GM21576 (cell line): Measurements from ENCODE around the gene TACSTD2.
A peak's percentile ranks its signal among the peaks of the same experiment; 100 is the strongest.
"Not testable (repeated sequence)": the region's sequence is repeated elsewhere in the genome, so short reads cannot be mapped to it uniquely, and the experiment has no call there.

Source experiments
- ATAC-seq: cut with Tn5 transposase; IDR thresholded peaks from one replicate; pipeline ENCODE4 v1.9.1; 2021; ENCODE audit warnings: mild to moderate bottlenecking, moderate library complexity; ENCODE audit not compliant: unreplicated experiment

The TACSTD2 gene

DNA sequence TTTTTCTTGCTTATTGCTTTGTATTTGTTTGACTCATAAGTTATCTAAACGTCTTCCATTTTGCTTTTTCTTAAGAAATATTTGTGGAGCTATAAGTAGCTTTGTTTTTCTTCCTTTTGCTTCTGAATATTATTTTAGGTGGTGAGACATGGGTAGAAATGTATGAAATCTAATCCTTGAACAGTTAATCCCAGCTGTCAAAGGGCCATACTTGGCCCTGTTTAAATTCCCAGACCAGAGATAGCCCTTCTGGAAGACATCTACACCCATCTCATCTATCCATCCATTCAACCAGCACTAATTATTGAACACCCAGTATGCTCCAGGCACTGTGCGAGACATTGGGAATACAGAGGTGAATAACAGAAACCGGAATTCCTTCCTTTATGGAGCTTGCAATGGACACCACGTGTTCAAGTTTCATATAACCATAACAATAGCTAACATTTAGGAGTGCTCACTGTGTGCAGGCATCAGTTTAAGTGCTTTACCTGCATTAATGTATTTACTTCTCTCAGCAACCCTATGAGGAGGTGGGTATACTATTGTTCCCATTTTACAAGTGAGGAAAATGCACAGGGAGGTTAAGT is 8.7 kb downstream of the TACSTD2 start:
- ATAC-seq: no peak

DNA sequence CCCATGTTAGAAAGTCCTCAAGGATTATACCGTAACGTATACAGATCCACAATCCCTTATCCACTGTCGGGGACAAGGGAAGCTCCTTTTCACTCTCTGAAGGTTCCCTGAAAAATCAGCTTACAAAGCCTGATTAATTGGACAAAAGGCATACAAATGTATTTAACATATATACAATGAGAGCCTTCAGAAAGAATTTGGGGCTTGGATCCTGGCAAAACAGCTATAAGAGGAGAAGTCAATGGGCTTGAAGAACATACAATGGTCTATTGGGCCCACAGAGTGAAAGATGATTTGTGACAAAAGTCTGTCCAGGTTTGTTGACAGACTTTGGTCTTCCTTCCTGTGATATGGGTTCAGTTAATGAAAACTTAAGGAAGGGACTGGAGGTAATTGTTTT is 10.7 kb downstream of the TACSTD2 start:
- no peak for ATAC-seq

DNA sequence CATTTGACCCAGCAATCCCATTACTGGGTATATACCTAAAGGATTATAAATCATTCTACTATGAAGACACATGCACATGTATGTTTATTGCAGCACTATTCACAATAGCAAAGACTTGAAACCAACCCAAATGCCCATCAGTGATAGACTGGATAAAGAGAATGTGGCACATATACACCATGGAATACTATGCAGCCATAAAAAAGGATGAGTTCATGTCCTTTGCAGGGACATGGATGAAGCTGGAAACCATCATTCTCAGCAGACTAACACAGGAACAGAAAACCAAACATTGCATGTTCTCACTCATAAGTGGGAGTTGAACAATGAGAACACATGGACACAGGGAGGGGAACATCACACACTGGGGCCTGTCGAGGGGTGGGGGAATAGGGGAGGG is 13.3 kb downstream of the TACSTD2 start:
- ATAC-seq: not testable (repeated sequence)

DNA sequence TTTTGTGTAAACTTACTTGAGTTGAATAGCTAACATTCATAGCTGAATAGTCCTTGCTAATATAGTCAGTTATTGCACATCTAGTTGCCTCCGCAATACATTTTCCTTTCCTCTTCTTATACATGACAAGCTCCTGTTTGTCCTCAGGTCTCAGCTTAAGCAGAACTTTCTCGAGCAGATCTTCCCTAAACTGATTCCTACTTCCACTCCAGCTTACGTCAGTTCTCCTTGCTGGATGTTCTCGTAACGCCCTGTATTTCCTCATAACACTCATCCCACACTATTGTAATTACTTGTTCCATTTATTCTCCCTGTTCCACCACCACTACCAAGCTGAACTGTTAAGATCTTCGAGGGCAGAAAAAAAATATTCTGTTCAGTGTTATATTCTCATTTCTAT is 15.4 kb downstream of the TACSTD2 start:
- no peak for ATAC-seq

DNA sequence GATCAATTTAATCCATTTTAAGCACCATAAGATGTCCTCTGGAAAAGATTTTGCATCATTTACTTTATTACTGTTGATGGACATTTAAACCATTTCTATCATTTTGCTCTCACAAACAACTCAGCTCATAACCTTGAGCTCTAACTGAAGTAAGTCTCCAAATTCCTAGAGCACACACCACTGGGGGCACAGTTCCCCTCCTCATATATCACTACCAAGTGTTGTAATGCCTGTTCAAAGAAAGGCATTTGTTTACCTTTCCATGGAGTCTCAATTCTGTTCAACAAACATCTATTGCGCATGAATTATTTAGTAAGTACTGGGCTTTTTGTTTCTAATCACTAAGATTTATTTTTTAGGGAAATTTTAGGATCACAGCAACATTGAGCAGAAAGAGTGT is 21.7 kb downstream of the TACSTD2 start:
- ATAC-seq: no peak

DNA sequence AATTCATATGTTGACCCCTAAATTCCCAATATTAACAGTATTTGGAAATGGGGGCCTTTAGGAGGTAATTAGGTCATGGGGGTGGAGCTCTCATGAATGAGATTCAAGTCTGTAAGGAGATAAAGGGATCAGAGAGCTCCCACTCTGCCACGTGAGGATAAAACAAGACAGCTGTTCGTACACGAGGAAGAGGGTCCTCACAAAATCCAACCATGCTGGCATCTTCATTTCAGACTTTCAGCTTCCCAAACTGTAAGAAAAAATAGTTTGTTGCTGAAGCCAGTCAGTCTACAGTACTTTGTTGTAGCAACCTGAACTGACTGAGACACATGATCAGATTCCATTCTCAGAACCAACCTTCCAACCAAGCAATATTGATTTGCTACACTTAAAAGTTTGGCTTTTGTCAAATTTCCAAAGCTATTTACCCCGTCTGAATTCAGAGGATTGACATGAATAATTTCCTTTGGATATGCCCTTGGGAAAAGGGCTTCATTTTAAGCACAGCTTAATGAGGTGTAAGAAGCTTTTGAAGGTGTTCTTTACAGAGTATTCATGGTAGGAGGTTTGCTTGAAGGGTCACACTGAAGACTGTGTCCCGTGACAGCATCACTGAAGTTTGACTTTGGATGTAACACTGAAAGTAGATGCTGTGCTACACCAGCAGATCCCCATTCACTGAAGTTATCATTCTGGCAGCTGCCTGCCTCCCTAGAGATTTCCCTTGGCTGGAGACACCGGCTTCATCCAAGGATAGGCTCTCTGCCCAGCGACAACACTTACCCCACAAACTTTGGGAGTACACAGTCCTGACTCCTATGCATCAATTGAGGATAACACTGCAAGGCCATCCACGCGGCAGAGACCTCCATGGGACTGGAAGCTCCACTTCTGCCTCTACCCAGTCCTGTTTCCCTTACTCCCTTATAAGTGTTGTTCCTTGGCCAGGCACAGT is 25.6 kb downstream of the TACSTD2 start:
- no peak for ATAC-seq

DNA sequence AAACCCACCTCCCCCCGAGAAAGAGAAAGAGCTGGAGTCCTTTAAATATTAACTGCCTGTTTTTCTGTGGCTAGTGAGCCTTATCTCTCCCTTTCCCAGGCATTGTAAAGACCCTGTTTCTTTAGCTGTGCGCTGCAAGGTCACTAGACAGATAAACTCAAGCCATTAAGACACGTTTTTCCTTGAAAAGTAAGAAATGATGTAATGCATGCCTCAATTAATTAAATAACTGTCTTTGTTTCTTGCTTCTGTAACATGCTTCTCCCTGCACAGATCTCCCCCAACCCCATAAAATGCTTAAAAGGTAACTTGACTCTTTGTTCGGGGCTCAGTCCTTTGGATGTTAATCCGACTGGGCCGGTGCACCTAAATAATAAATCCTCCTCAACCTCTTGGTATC is 27.8 kb downstream of the TACSTD2 start:
- not testable (repeated sequence) for ATAC-seq

DNA sequence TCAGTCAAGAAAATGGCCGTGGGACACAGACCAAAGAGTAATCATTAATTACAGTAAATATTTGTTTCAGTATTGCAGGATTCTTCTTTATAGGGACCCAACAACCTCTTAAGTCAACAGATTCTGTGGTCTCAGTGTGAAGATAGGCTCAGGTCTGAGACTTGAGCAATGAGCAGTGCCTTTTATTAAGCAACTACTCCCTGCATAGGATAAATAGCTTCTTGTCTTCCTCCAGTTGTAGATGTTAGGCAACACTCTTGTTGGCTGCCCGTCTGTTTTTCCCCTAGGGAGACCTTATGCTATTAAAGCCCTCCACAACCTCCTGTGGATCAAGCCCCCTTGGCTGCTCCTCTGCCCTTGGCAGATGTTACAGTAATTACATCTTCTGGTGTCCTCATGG is 28.7 kb downstream of the TACSTD2 start:
- ATAC-seq: no peak

DNA sequence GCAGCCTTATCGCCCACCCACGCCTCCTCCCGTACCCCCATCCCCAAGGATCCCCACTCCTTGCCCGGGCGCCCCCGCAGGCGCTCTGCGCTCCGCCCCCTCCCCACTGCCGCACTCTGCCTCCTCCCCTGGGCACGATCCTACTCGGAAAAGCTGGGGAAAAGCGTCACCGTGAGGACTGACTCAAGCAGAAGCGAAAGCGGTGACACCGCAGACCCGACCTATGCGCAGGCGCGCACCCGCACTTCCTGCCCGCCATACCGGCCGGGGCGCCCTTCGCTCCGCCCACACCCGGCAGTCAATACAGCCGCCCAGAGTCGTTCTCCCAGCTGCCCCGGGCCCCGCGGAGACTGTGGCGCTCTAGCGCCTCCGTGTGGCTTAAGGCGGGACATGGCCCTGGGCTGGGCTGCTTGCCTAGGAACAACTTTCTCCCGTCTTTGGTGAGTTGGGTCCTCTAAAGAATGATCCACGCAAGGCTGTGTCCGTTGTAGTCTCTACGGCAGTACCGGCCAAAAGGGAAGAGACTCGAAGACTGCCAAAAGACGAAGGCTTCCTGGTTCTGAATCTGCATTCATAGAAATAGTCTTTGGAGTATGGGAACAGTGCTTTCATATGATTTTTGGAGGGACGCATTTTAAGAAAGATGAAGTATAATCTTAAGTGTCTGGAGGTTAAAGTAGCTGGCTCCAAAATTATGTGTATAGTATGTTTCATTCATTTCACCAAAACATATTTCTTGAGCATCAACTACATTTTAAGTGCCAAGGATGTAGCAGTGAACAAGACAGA is 30.3 kb downstream of the TACSTD2 start, which contains the start of gene OMA1:
Gene OMA1, minus strand, starts transcription at position 207 of the 789 bp plus-strand sequence. CDS start 7,432 bp downstream, outside the sequence.
- ATAC-seq: peak; percentile 97

DNA sequence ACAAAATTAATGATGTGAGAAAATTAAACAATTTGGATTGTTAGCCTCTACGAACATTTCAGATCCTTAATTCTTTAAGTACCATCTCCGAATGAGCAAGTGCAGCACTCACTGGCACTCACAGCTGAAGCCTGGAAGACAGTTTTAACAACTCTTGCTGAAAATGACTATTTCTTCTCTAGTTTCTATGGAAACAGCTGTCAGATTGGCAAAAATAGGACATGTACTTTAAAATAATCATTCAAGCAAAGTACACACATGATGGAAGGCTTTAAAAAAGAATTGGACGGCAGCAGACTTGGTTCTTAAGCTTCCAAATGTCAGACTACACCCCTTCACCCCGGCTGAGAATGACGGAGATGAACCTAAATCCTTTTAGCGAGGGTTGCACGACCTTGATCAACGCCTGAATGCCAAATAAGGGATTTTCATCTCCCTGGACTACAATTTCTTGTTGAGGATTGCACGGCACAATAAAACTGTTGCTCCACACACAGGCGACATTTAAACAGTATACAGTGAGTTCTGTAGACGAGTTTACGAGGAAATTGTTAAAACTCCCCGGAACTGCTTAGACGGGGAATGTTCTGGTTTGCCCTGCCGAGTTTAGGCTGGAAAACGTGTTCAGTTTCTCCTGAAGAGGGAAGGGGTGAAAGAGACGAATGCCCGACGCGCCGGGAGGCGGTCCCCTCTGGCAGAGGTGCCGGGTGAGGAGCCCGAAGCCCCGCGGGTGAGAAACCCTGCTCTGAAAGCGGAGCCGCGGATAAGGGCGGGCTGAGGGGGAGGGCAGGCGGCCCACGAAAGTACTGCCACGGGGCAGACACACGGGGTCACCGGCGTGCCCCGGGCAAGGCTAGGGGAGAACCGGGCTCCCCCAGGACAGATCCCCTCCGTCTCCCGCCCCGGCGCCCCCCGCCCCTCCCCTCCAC is 31.2 kb downstream of the TACSTD2 start:
- peak; percentile 72 for ATAC-seq

DNA sequence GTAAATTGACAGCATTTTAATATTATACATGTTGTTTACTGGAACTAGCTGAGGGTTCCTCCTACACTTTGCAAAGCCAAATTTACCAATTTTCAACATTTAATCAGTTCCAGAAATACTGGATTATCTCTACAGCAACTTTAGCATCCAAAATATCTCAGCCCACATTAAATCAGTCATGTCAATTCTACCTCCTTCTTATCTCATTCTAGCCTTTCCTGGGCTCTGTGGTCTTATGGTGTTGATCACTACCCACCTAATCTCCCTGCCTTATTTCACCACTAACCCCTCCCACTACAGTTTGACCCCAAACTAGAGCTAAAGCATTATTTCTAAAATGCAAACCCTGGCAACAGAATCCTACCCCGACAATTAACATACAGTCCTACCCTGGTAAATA is 33.8 kb downstream of the TACSTD2 start:
- ATAC-seq: no peak

DNA sequence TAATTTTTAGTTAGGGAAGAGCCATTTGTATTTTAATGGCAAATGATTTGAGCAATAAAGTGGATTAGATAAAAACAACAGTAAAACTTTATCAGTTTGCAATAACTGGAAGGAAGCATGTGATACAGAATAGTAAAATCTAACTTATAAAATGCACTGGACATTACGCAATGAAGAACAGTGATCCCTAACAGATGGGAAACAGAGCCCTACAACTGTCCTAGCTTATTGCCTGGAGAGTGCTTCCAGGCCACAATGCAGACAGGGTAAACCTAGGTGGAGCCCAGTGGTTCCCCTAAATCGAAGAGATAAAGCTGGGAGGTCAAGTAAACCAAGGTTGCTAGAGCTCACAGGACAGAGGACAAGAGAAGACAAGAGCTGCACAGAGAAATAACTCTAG is 37.5 kb downstream of the TACSTD2 start:
- ATAC-seq: no peak

DNA sequence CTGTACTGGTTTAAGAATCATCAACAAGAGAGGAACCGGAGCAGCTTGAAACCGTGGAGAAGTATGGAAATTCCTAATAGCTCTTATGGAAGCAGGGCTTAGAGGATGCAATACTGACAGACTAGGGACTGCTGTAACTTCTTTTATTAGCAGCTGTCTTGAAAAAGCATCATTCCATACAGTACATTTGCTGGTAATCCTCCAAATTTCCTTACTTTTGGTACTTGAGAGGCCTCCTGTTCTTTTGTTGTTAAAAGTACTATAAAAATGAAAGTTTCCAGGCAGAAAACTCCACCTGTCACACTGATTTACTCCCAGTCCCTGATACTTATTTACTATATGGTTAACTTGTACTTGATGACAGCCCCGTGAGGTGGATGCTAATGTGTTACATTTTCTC is 38.2 kb downstream of the TACSTD2 start:
- ATAC-seq: no peak

DNA sequence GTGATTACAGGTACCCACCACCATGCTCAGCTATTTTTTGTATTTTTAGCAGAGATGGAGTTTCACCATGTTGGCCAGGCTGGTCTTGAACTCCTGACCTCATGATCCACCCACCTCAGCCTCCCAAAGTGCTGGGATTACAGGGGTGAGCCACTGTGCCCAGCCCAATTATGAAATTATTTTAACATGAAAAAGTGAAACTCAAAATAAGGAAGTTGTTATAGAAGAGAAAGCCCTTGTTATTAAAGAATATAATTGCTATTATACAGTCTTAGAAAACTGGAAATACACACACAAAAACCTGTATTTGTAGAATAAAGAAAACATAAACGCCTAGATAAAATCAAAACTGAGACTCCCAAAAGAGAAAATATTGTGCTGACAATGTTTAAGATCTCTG is 45.2 kb downstream of the TACSTD2 start:
- not testable (repeated sequence) for ATAC-seq

DNA sequence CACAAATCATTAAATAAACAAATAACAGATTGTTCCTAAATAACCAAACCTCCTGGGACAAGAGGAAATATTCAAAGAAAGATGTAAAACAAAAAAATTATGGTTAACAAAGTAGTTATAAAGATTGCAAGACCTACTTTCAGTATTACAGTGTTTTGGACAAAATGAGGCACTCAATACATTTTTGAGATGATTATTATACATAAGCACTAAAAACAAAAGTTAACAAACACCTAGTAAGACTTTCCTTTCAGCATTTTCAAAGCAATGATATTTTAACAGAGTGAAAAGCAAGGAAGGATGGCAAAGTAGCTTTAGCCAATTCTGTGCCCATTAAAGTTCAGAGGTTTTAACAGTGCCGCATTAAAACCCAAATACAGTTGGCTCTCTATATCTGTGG is 47.8 kb downstream of the TACSTD2 start:
- no peak for ATAC-seq

DNA sequence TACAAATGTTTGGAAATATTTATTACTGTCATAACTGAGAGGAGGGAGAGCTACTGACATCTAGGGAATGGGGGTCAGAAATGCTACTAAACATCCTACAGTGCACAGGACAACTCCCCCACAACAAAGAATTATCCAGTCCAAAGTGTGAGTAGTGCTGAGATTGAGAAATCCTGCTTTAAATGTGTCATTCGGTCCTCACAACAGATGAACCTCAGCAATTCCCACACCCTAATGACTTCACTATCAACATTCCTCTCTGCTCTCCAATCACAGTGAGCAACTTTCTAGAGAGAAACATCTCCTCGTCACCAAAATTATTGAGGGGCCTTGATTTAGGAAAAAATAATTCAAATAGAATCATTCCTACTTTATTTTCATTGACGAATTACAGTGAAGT is 48.5 kb downstream of the TACSTD2 start:
- no peak for ATAC-seq
